Measurements from ENCODE around the gene PTPRE.

Gene PTPRE

DNA sequence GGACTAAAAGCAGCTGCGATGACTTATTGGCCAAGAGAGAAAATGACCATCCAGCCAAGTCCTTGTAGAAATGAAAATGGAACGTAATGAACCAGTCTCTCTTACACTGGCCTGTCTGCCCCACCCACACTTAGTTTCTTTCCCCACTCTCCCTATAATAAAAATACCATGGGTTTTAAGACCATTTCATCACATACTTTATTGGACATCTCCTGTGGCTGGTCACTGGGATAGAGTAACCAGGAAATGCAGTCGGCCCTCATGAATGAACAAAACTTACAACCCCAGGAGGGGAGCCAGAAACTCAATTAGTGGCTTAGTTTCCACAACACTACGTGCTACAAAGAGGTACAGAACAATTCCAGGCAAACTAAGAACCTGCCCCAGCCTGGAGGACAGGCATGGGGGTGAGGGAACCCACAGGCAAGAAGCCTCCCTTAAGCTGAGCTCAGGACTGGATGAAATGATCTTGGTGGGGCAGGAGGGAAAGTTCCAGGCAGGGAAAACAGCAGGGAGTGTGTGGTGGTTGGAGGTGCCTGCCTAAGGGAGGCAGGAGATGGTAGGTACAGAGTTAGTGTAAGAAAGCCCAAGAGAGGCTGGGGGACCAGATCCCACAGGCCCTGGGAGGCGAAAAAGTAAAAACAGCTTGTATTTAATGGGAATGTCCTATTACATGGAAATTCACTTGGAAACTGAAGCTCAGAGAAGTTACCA lies 189.7 kb downstream of the PTPRE start:
- FAIRE-seq: no peak
- DNase-seq (ENCODE audit: insufficient read length): no peak
- peak; percentile 24; the same call in 1 of the 2 replicates for TF ChIP-seq POLR2AphosphoS5 (IDR thresholded peaks at IDR 0.05; ENCODE audit: low read depth, low read length)
- no peak for TF ChIP-seq POLR2A (IDR thresholded peaks at IDR 0.05; ENCODE audit: low read depth, low read length)

- TF ChIP-seq POLR2AphosphoS5 (IDR thresholded peaks at IDR 0.05; ENCODE audit: low read depth, low read length) (peak; percentile 62; the same call in 1 of the 2 replicates), POLR2A (IDR thresholded peaks at IDR 0.05; ENCODE audit: low read depth, low read length) (no peak; the same call in 1 of the 2 replicates), TAF1 (IDR thresholded peaks at IDR 0.05; ENCODE audit: borderline replicate concordance, low read depth, low read length) (no peak)
- no peak for DNase-seq (ENCODE audit: insufficient read length)
- no peak for FAIRE-seq
These were observed 190.9 kb downstream of the PTPRE start for GRCh38 chr10:128097783-128098182.

DNA sequence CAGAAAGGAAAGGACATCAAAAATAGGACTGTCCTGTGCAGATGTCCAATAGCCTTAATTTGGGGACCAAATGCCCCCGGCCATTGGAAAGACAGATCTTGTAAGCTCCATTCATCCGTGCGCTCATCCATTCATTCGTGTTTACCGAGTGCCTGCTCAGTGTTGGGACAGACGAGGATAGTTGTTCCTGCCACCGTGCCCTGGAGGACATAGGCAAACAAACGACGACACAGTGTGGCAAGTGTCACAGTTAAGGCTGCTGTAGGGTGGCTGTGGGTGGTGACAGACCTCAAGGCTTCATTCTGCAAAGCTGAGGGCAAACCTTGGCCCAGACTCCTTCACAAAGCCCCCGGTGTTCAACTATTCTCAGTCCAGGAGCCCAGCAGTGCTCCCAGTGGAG lies 191.7 kb downstream of the PTPRE start:
- DNase-seq (ENCODE audit: insufficient read length): no peak
- no peak for FAIRE-seq
- TF ChIP-seq TAF1 (IDR thresholded peaks at IDR 0.05; ENCODE audit: borderline replicate concordance, low read depth, low read length) (no peak), POLR2A (IDR thresholded peaks at IDR 0.05; ENCODE audit: low read depth, low read length) (no peak), POLR2AphosphoS5 (IDR thresholded peaks at IDR 0.05; ENCODE audit: low read depth, low read length) (no peak)

GRCh38 chr10:128099901-128100300 lies 193.0 kb downstream of the PTPRE start:
- FAIRE-seq (no peak), DNase-seq (ENCODE audit: insufficient read length) (no peak)
- TF ChIP-seq TAF1 (IDR thresholded peaks at IDR 0.05; ENCODE audit: borderline replicate concordance, low read depth, low read length) (no peak), POLR2A (IDR thresholded peaks at IDR 0.05; ENCODE audit: low read depth, low read length) (no peak), POLR2AphosphoS5 (IDR thresholded peaks at IDR 0.05; ENCODE audit: low read depth, low read length) (no peak)

DNA sequence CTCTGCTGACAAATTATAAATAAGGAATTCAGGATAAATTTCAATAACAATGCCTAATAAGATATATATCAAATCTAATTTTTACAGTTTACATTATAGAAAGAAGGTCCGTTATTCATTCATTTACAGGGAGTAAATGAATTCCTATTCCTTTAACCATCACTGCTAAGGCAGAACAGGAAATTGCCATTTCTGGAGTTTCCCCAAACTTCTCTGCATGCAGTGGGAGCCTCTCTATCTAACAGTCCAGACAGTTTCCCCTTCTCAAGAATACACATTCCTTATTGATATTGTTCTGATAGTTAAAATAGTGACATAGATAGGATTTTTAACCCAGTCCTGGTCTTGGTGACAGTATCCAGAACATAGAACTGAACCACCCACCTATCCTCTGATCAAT lies 195.0 kb downstream of the PTPRE start:
- no peak for TF ChIP-seq POLR2AphosphoS5 (IDR thresholded peaks at IDR 0.05; ENCODE audit: low read depth, low read length)
- no peak for TF ChIP-seq POLR2A (IDR thresholded peaks at IDR 0.05; ENCODE audit: low read depth, low read length)
- DNase-seq (ENCODE audit: insufficient read length) (no peak), FAIRE-seq (no peak)

GRCh38 chr10:128102480-128103228 lies 195.8 kb downstream of the PTPRE start:
- FAIRE-seq (no peak), DNase-seq (ENCODE audit: insufficient read length) (no peak)
- TF ChIP-seq POLR2A (IDR thresholded peaks at IDR 0.05; ENCODE audit: low read depth, low read length): 0 out of 2 replicates have a peak, but pooled peaks have one; percentile 23
- no peak for TF ChIP-seq TAF1 (IDR thresholded peaks at IDR 0.05; ENCODE audit: borderline replicate concordance, low read depth, low read length)

GRCh38 chr10:128103229-128103714 lies 196.4 kb downstream of the PTPRE start:
- no peak for FAIRE-seq
- TF ChIP-seq POLR2A (IDR thresholded peaks at IDR 0.05; ENCODE audit: low read depth, low read length) (no peak), TAF1 (IDR thresholded peaks at IDR 0.05; ENCODE audit: borderline replicate concordance, low read depth, low read length) (no peak), POLR2AphosphoS5 (IDR thresholded peaks at IDR 0.05; ENCODE audit: low read depth, low read length) (no peak)
- DNase-seq (ENCODE audit: insufficient read length): no peak

DNA sequence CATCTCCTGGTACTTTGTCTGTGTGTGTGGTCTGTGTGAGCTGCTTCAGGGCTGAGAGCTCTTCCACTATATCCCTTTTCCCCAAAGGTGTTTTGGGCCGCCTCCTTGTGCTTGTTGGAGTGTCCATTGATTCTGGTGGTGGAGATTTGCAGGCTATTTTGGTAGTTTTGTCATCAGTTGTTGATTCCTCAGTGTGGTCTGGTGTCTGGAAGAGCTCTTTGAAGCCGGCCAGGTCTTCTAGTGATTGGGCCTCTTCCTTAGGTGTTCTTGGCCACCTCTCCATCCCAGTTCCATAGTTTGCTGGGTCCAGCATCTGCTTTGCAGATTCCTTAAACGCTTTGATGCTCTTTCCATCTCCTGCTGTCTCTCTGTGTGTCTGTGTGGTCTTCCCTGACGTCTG lies 198.5 kb downstream of the PTPRE start:
- FAIRE-seq (no peak), DNase-seq (ENCODE audit: insufficient read length) (no peak)
- TF ChIP-seq POLR2AphosphoS5 (IDR thresholded peaks at IDR 0.05; ENCODE audit: low read depth, low read length) (no peak), POLR2A (IDR thresholded peaks at IDR 0.05; ENCODE audit: low read depth, low read length) (peak; percentile 34; the same call in 1 of the 2 replicates), TAF1 (IDR thresholded peaks at IDR 0.05; ENCODE audit: borderline replicate concordance, low read depth, low read length) (no peak)

GRCh38 chr10:128109707-128110106 lies 202.8 kb downstream of the PTPRE start:
- FAIRE-seq (no peak), DNase-seq (ENCODE audit: insufficient read length) (no peak)
- no peak for TF ChIP-seq POLR2A (IDR thresholded peaks at IDR 0.05; ENCODE audit: low read depth, low read length)
- no peak for TF ChIP-seq POLR2AphosphoS5 (IDR thresholded peaks at IDR 0.05; ENCODE audit: low read depth, low read length)
- TF ChIP-seq TAF1 (IDR thresholded peaks at IDR 0.05; ENCODE audit: borderline replicate concordance, low read depth, low read length): no peak

- no peak for FAIRE-seq
- DNase-seq (ENCODE audit: insufficient read length): no peak
These were observed 203.4 kb downstream of the PTPRE start for GRCh38 chr10:128110339-128110738.

GRCh38 chr10:128111696-128112095 lies 204.8 kb downstream of the PTPRE start:
- FAIRE-seq (no peak), DNase-seq (ENCODE audit: insufficient read length) (no peak)
- TF ChIP-seq TAF1 (IDR thresholded peaks at IDR 0.05; ENCODE audit: borderline replicate concordance, low read depth, low read length) (no peak), POLR2AphosphoS5 (IDR thresholded peaks at IDR 0.05; ENCODE audit: low read depth, low read length) (no peak), POLR2A (IDR thresholded peaks at IDR 0.05; ENCODE audit: low read depth, low read length) (no peak)

More at GRCh38 chr10:128110339-128110738, 203.4 kb downstream of the PTPRE start:
- TF ChIP-seq POLR2A (IDR thresholded peaks at IDR 0.05; ENCODE audit: low read depth, low read length) (no peak), POLR2AphosphoS5 (IDR thresholded peaks at IDR 0.05; ENCODE audit: low read depth, low read length) (no peak), TAF1 (IDR thresholded peaks at IDR 0.05; ENCODE audit: borderline replicate concordance, low read depth, low read length) (no peak)

DNA sequence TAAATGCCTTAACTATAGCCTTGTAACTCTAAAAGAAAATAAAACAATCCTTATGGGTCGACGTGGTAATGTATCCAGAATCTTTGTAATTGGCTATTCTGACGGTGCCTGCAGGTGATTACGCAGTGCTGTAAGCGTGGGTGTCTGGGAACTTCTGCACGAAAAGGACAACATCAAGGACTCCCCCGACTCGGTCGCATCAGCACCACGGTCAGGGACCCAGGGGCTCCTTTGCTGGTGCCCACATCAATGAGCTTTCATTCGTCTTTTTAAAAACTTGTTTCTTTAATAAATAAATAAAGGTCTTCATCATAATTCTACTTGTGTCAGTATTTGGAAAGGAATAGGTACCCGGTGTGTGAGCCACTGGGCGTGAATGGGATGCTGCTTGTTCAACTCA lies 206.1 kb downstream of the PTPRE start:
- no peak for TF ChIP-seq POLR2A (IDR thresholded peaks at IDR 0.05; ENCODE audit: low read depth, low read length)
- no peak for TF ChIP-seq TAF1 (IDR thresholded peaks at IDR 0.05; ENCODE audit: borderline replicate concordance, low read depth, low read length)
- no peak for TF ChIP-seq POLR2AphosphoS5 (IDR thresholded peaks at IDR 0.05; ENCODE audit: low read depth, low read length)
- no peak for FAIRE-seq
- no peak for DNase-seq (ENCODE audit: insufficient read length)
